ENCODE results near the gene ERC1.

Gene ERC1

GRCh38 chr12:1324910-1325309 is 333.9 kb downstream of the ERC1 start:
- H3K4me3 ChIP-seq (ENCODE audit: low read length) = no peak overlapping the region
- TF ChIP-seq CTCF (IDR thresholded peaks at IDR 0.05; ENCODE audit: insufficient read depth, low read depth, low read length, missing control alignments) = no peak
- DNase-seq (ENCODE audit: low read depth) = no peak

- H3K4me3 ChIP-seq (ENCODE audit: low read length) = no peak overlapping the region
- TF ChIP-seq CTCF (IDR thresholded peaks at IDR 0.05; ENCODE audit: insufficient read depth, low read depth, low read length, missing control alignments) = no peak
- DNase-seq (ENCODE audit: low read depth) = no peak
These were observed 334.6 kb downstream of the ERC1 start for GRCh38 chr12:1325666-1326065.

- no peak for TF ChIP-seq CTCF (IDR thresholded peaks at IDR 0.05; ENCODE audit: insufficient read depth, low read depth, low read length, missing control alignments)
These were observed 335.2 kb downstream of the ERC1 start for GRCh38 chr12:1326258-1326657.

GRCh38 chr12:1328391-1328790 is 337.4 kb downstream of the ERC1 start:
- no peak for TF ChIP-seq CTCF (IDR thresholded peaks at IDR 0.05; ENCODE audit: insufficient read depth, low read depth, low read length, missing control alignments)
- DNase-seq (ENCODE audit: low read depth) = no peak
- H3K4me3 ChIP-seq (ENCODE audit: low read length) = no peak overlapping the region

More at GRCh38 chr12:1326258-1326657, 335.2 kb downstream of the ERC1 start:
- H3K4me3 ChIP-seq (ENCODE audit: low read length) = no peak overlapping the region
- no peak for DNase-seq (ENCODE audit: low read depth)

- DNase-seq (ENCODE audit: low read depth) = no peak
- H3K4me3 ChIP-seq (ENCODE audit: low read length) = no peak overlapping the region
- no peak for TF ChIP-seq CTCF (IDR thresholded peaks at IDR 0.05; ENCODE audit: insufficient read depth, low read depth, low read length, missing control alignments)
These were observed 338.9 kb downstream of the ERC1 start for GRCh38 chr12:1329784-1330476.

GRCh38 chr12:1330477-1330827 is 339.4 kb downstream of the ERC1 start:
- no peak overlapping the region for H3K4me3 ChIP-seq (ENCODE audit: low read length)
- no peak for TF ChIP-seq CTCF (IDR thresholded peaks at IDR 0.05; ENCODE audit: insufficient read depth, low read depth, low read length, missing control alignments)
- DNase-seq (ENCODE audit: low read depth) = no peak

- peak; percentile 87 for DNase-seq (ENCODE audit: low read depth)
- TF ChIP-seq CTCF (IDR thresholded peaks at IDR 0.05; ENCODE audit: insufficient read depth, low read depth, low read length, missing control alignments) = no peak
- no peak overlapping the region for H3K4me3 ChIP-seq (ENCODE audit: low read length)
These were observed 341.3 kb downstream of the ERC1 start for GRCh38 chr12:1332327-1332726.
